Keratinocyte (primary cell): ENCODE data around the gene PSMC3. TPM values are rescaled to one million over a fixed set of nuclear protein-coding genes. Genes with fewer than 3 reads are reported as not detected.

Source experiments
- DNase-seq: peaks from one replicate; pipeline ENCODE4 v3.0.0-alpha.2; 2011; ENCODE audit warnings: low read depth, missing footprints, low spot score
- FAIRE-seq: peaks from 2 replicates; lab custom pipeline; 2011; peaks lifted over from hg19 to GRCh38; lab: Jason Lieb, UNC
- H2AFZ ChIP-seq: 2 replicates; pipeline ENCODE4 v1.6.0; 2012; ENCODE audit warnings: low read length, control low read depth, inconsistent platforms; ENCODE audit not compliant: control insufficient read depth
- H3K27ac ChIP-seq: 2 replicates; pipeline ENCODE4 v1.5.1; 2011; ENCODE audit warnings: low read length; ENCODE audit not compliant: control insufficient read depth, insufficient read depth
- H3K27me3 ChIP-seq: 3 replicates; pipeline ENCODE4 v1.6.0; 2011; ENCODE audit warnings: low read length; ENCODE audit not compliant: control insufficient read depth, insufficient read depth; ENCODE audit errors: extremely low read depth
- H3K36me3 ChIP-seq, 2 experiments: 2 replicates in 1 of 2; 3 replicates in 1 of 2; pipeline ENCODE4 v1.5.1; 2011; ENCODE audit warnings: low read length in 2 of 2, mild to moderate bottlenecking in 1 of 2; ENCODE audit not compliant: control insufficient read depth in 2 of 2, insufficient read depth in 2 of 2; ENCODE audit errors: extremely low read depth in 1 of 2
- H3K4me1 ChIP-seq: 3 replicates; pipeline ENCODE4 v1.5.1; 2011; ENCODE audit warnings: low read length; ENCODE audit not compliant: control insufficient read depth, insufficient read depth; ENCODE audit errors: extremely low read depth
- H3K4me2 ChIP-seq: 3 replicates; pipeline ENCODE4 v1.6.0; 2011; ENCODE audit warnings: low read depth, low read length; ENCODE audit not compliant: control insufficient read depth, insufficient read depth; ENCODE audit errors: extremely low read depth
- H3K4me3 ChIP-seq, 3 experiments: fragments of 200-600 bp in 1 of 3; sonication (generic) in 1 of 3; 2 replicates in 2 of 3; 3 replicates in 1 of 3; pipeline ENCODE4 v1.5.1; 2011 to 2016; ENCODE audit warnings: low read length in 3 of 3, mild to moderate bottlenecking in 3 of 3, control low read depth in 2 of 3, inconsistent platforms in 1 of 3, low read depth in 1 of 3, mixed read lengths in 1 of 3, mixed run types in 1 of 3, moderate library complexity in 1 of 3; ENCODE audit not compliant: control insufficient read depth in 2 of 3, insufficient read depth in 2 of 3; ENCODE audit errors: extremely low read depth in 1 of 3
- H3K79me2 ChIP-seq: 2 replicates; pipeline ENCODE4 v1.6.0; 2012; ENCODE audit warnings: low read length; ENCODE audit not compliant: control insufficient read depth, insufficient read depth
- H3K9ac ChIP-seq: 3 replicates; pipeline ENCODE4 v1.6.0; 2011; ENCODE audit warnings: low read length; ENCODE audit not compliant: control insufficient read depth, insufficient read depth; ENCODE audit errors: extremely low read depth
- H3K9me1 ChIP-seq: 3 replicates; pipeline ENCODE4 v1.6.0; 2011; ENCODE audit warnings: low read length; ENCODE audit not compliant: control insufficient read depth, insufficient read depth; ENCODE audit errors: extremely low read depth
- H3K9me3 ChIP-seq: 2 replicates; pipeline ENCODE4 v1.5.1; 2012; ENCODE audit warnings: low read depth, low read length; ENCODE audit not compliant: control insufficient read depth
- H4K20me1 ChIP-seq: 3 replicates; pipeline ENCODE4 v1.6.0; 2011; ENCODE audit warnings: low read length; ENCODE audit not compliant: control insufficient read depth, insufficient read depth; ENCODE audit errors: extremely low read depth
- CTCF ChIP-seq, 3 experiments: IDR thresholded peaks in 1 of 3; conservative IDR thresholded peaks in 1 of 3; optimal IDR thresholded peaks in 1 of 3; 2 replicates in 2 of 3; 3 replicates in 1 of 3; pipeline versions ENCODE3 to v1.5.1; 2011; ENCODE audit warnings: low read length in 3 of 3, mild to moderate bottlenecking in 3 of 3, moderate library complexity in 2 of 3, control low read depth in 1 of 3, inconsistent platforms in 1 of 3; ENCODE audit not compliant: insufficient read depth in 2 of 3; ENCODE audit errors: extremely low read depth in 1 of 3
- EZH2 ChIP-seq: IDR thresholded peaks from one replicate; pipeline ENCODE4 v1.6.1; 2012; ENCODE audit warnings: inconsistent platforms, mild to moderate bottlenecking, low read length, moderate library complexity
- dilution Hi-C: fragments of 300-500 bp; cut with MboI; formaldehyde crosslinking; loops from one replicate; pipeline ENCODE4 v1.7.0; 2020; ENCODE audit warnings: low sequenced_read_pairs; ENCODE audit not compliant: extremely low pct_ligation_motif_present
- polyA plus RNA-seq, 5 experiments: library from polyadenylated mRNA; depleted of rRNA in 3 of 5; stranded (reverse) in 3 of 5; stranded (forward) in 1 of 5; unstranded in 1 of 5; fragments of >200 nt; gene quantifications; 1 replicate in 1 of 5; 2 replicates in 3 of 5; 3 replicates in 1 of 5; pipeline versions ENCODE4 v1.2.1 to v1.2.3, GENCODE V29; 2011 to 2012; ENCODE audit warnings: missing spikeins in 2 of 5, low read depth in 1 of 5, low replicate concordance in 1 of 5

The PSMC3 gene
- polyA plus RNA-seq, 1 donor (not counting 4 experiments of a cell fraction or from before 2014, with no cell fraction given): 172 TPM

GRCh38 chr11:47433157-47433556 lies 6.9 kb upstream of the PSMC3 start:
- no peak overlapping the region for H3K4me2 ChIP-seq
- TF ChIP-seq EZH2 (no peak), CTCF (optimal IDR thresholded peaks at IDR 0.05 in 1 of 3, IDR thresholded peaks at IDR 0.05 in 1 of 3, conservative IDR thresholded peaks at IDR 0.05 in 1 of 3; ENCODE audit: extremely low read depth in 1 of 3, insufficient read depth in 2 of 3, low read length in 3 of 3) (no peak)
- H4K20me1 ChIP-seq: no peaks in the 10 kb centered on the region
- no peak for FAIRE-seq
- H3K27me3 ChIP-seq: no peaks in the 10 kb centered on the region
- no peak overlapping the region for H3K27ac ChIP-seq
- no peaks in the 10 kb centered on the region for H3K9me3 ChIP-seq
- H3K9me1 ChIP-seq: no peaks in the 10 kb centered on the region
- dilution Hi-C loops: no loop called here
- H3K4me1 ChIP-seq: no peaks in the 10 kb centered on the region
- no peak for DNase-seq
- H3K79me2 ChIP-seq: no peaks in the 10 kb centered on the region
- no peaks in the 10 kb centered on the region for H3K36me3 ChIP-seq
- no peak overlapping the region for H2AFZ ChIP-seq
- H3K9ac ChIP-seq: no peak overlapping the region
- no peak overlapping the region for H3K4me3 ChIP-seq

- no peaks in the 10 kb centered on the region for H3K4me1 ChIP-seq
- H3K27me3 ChIP-seq: no peaks in the 10 kb centered on the region
- no peak overlapping the region for H3K4me2 ChIP-seq
- no peak for DNase-seq
- no peak overlapping the region for H3K9ac ChIP-seq
- no peak overlapping the region for H3K27ac ChIP-seq
- FAIRE-seq: no peak
- H2AFZ ChIP-seq: no peak overlapping the region
- TF ChIP-seq CTCF (optimal IDR thresholded peaks at IDR 0.05 in 1 of 3, IDR thresholded peaks at IDR 0.05 in 1 of 3, conservative IDR thresholded peaks at IDR 0.05 in 1 of 3; ENCODE audit: extremely low read depth in 1 of 3, insufficient read depth in 2 of 3, low read length in 3 of 3): no peak
- no peak for TF ChIP-seq EZH2
- dilution Hi-C loops: no loop called here
- H3K36me3 ChIP-seq: no peaks in the 10 kb centered on the region
- no peaks in the 10 kb centered on the region for H3K9me1 ChIP-seq
- H3K79me2 ChIP-seq: no peaks in the 10 kb centered on the region
- H4K20me1 ChIP-seq: no peaks in the 10 kb centered on the region
- no peaks in the 10 kb centered on the region for H3K9me3 ChIP-seq
- no peak overlapping the region for H3K4me3 ChIP-seq
These were observed 5.3 kb upstream of the PSMC3 start for GRCh38 chr11:47431356-47432083.
